ENCODE results near the gene PHACTR3. TPM values are rescaled to one million over a fixed set of nuclear protein-coding genes. Genes with fewer than 3 reads are reported as not detected.

Gene PHACTR3
- total and polyA plus RNA-seq, 2 of the 8 experiments (the other 6 are each of a cell fraction or from before 2014, with no cell fraction given) = 0.05 to 0.13 TPM

GRCh38 chr20:59634435-59635005 lies 30.2 kb downstream of the PHACTR3 start (continued):
- TF ChIP-seq CEBPB (IDR thresholded peaks at IDR 0.05; ENCODE audit: low read depth, low read length) = no peak
- no peak for TF ChIP-seq CHD2 (IDR thresholded peaks at IDR 0.05; ENCODE audit: low read length)
- TF ChIP-seq BRCA1 (IDR thresholded peaks at IDR 0.05; ENCODE audit: low read depth, low read length) = no peak
